T-helper 1 cell treated with Interleukin-12 subunit alpha and Interleukin-12 subunit beta and Interleukin-4 antibody, amounts not matched to agents 30 μg/mL and 1 μg/mL, for 36 hours (primary cell): ENCODE data around the gene RRM1.

Source experiments
- H3K27ac Mint-ChIP-seq: one replicate; pipeline ENCODE4 v1.8.0; 2021; ENCODE audit warnings: mild to moderate bottlenecking, mixed read lengths
- H3K27me3 Mint-ChIP-seq: one replicate; pipeline ENCODE4 v1.8.0; 2021; ENCODE audit warnings: low read depth, mixed read lengths
- H3K36me3 Mint-ChIP-seq: one replicate; pipeline ENCODE4 v1.8.0; 2021; ENCODE audit warnings: low read depth, mixed read lengths
- H3K4me1 Mint-ChIP-seq: one replicate; pipeline ENCODE4 v1.8.0; 2021; ENCODE audit warnings: low read depth, mixed read lengths
- H3K4me3 Mint-ChIP-seq: one replicate; pipeline ENCODE4 v1.8.0; 2021; ENCODE audit warnings: mild to moderate bottlenecking, moderate library complexity, mixed read lengths
- H3K9me3 Mint-ChIP-seq: one replicate; pipeline ENCODE4 v1.8.0; 2021; ENCODE audit warnings: mixed read lengths

RRM1 gene

GRCh38 chr11:4180441-4181183 is 86.0 kb downstream of the RRM1 start:
- no peak overlapping the region for H3K27ac Mint-ChIP-seq
- H3K36me3 Mint-ChIP-seq = no peaks in the 10 kb centered on the region
- no peaks in the 10 kb centered on the region for H3K9me3 Mint-ChIP-seq
- H3K4me1 Mint-ChIP-seq = peaks cover 5% of the 10 kb centered on the region
- H3K4me3 Mint-ChIP-seq = no peak overlapping the region
- H3K27me3 Mint-ChIP-seq = peaks cover 9% of the 10 kb centered on the region

GRCh38 chr11:4181782-4182721 is 87.5 kb downstream of the RRM1 start:
- H3K4me3 Mint-ChIP-seq = no peak overlapping the region
- H3K27ac Mint-ChIP-seq = no peak overlapping the region
- no peaks in the 10 kb centered on the region for H3K27me3 Mint-ChIP-seq
- H3K36me3 Mint-ChIP-seq = no peaks in the 10 kb centered on the region
- no peaks in the 10 kb centered on the region for H3K9me3 Mint-ChIP-seq
- H3K4me1 Mint-ChIP-seq = peaks cover 7% of the 10 kb centered on the region

GRCh38 chr11:4183410-4184057 is 88.9 kb downstream of the RRM1 start:
- Mint-ChIP-seq H3K4me1 (peaks cover 11% of the 10 kb centered on the region), H3K27me3 (peaks cover 8% of the 10 kb centered on the region), H3K36me3 (no peaks in the 10 kb centered on the region), H3K9me3 (no peaks in the 10 kb centered on the region), H3K27ac (no peak overlapping the region), H3K4me3 (no peak overlapping the region)

- H3K9me3 Mint-ChIP-seq = no peaks in the 10 kb centered on the region
- H3K27me3 Mint-ChIP-seq = peaks cover 15% of the 10 kb centered on the region
- no peaks in the 10 kb centered on the region for H3K36me3 Mint-ChIP-seq
- H3K4me3 Mint-ChIP-seq = no peak overlapping the region
- H3K4me1 Mint-ChIP-seq = peaks cover 11% of the 10 kb centered on the region
- no peak overlapping the region for H3K27ac Mint-ChIP-seq
These were observed 89.7 kb downstream of the RRM1 start for GRCh38 chr11:4184163-4184916.

GRCh38 chr11:4185561-4185960 is 91.0 kb downstream of the RRM1 start:
- Mint-ChIP-seq H3K27me3 (peaks cover 15% of the 10 kb centered on the region), H3K27ac (no peak overlapping the region), H3K9me3 (no peaks in the 10 kb centered on the region), H3K4me3 (no peak overlapping the region), H3K36me3 (no peaks in the 10 kb centered on the region), H3K4me1 (peaks cover 11% of the 10 kb centered on the region)

GRCh38 chr11:4186464-4187054 is 92.0 kb downstream of the RRM1 start:
- H3K4me3 Mint-ChIP-seq = peak overlapping the region; percentile 82
- H3K27ac Mint-ChIP-seq = no peak overlapping the region
- peaks cover 11% of the 10 kb centered on the region for H3K4me1 Mint-ChIP-seq
- peaks cover 15% of the 10 kb centered on the region for H3K27me3 Mint-ChIP-seq
- no peaks in the 10 kb centered on the region for H3K9me3 Mint-ChIP-seq
- no peaks in the 10 kb centered on the region for H3K36me3 Mint-ChIP-seq

GRCh38 chr11:4187055-4187988 is 92.7 kb downstream of the RRM1 start:
- no peaks in the 10 kb centered on the region for H3K36me3 Mint-ChIP-seq
- H3K4me3 Mint-ChIP-seq = peak overlapping the region; percentile 82
- H3K27me3 Mint-ChIP-seq = peaks cover 15% of the 10 kb centered on the region
- no peak overlapping the region for H3K27ac Mint-ChIP-seq
- H3K9me3 Mint-ChIP-seq = no peaks in the 10 kb centered on the region
- peaks cover 11% of the 10 kb centered on the region for H3K4me1 Mint-ChIP-seq
